Hematopoietic multipotent progenitor cell (in vitro differentiated cells): Measurements from ENCODE around the gene EPHB4. TPM values are rescaled to one million over a fixed set of nuclear protein-coding genes. Genes with fewer than 3 reads are reported as not detected.
"Not testable (repeated sequence)": the region's sequence is repeated elsewhere in the genome, so short reads cannot be mapped to it uniquely, and the experiment has no call there.

Source experiments
- DNase-seq, 3 donors: peaks; one replicate each; pipeline ENCODE4 v3.0.0-alpha.2; 2011 to 2015; ENCODE audit warnings: low read depth in 2 of 3, low spot score in 2 of 3
- total RNA-seq: library from RNA; depleted of rRNA; stranded (reverse); fragments of >200 nt; gene quantifications from one replicate; pipeline ENCODE4 v1.2.3, GENCODE V29; 2012

EPHB4 gene
- total RNA-seq, 1 donor: 20.5 TPM

GRCh38 chr7:100793806-100794660 is 33.3 kb downstream of the EPHB4 start:
- no peak for DNase-seq

- no peak for DNase-seq
Measured at GRCh38 chr7:100791881-100792666, 35.2 kb downstream of the EPHB4 start.

- DNase-seq: no peak
Measured at GRCh38 chr7:100789055-100789454, 38.3 kb downstream of the EPHB4 start.

GRCh38 chr7:100786323-100786722 is 41.0 kb downstream of the EPHB4 start:
- DNase-seq: no peak

- DNase-seq: peak in 1 of 3 donors; percentile 79
Measured at GRCh38 chr7:100785878-100786277, 41.4 kb downstream of the EPHB4 start.

- no peak for DNase-seq
Measured at GRCh38 chr7:100783804-100784203, 43.5 kb downstream of the EPHB4 start.

- DNase-seq: no peak
Measured at GRCh38 chr7:100781255-100781654, 46.1 kb downstream of the EPHB4 start.

GRCh38 chr7:100779359-100779758 is 48.0 kb downstream of the EPHB4 start:
- no peak for DNase-seq

- DNase-seq: no peak
Measured at GRCh38 chr7:100778061-100778621, 49.2 kb downstream of the EPHB4 start.

GRCh38 chr7:100773491-100773890 is 53.8 kb downstream of the EPHB4 start:
- no peak for DNase-seq

- no peak for DNase-seq
Measured at GRCh38 chr7:100768784-100769183, 58.5 kb downstream of the EPHB4 start.

GRCh38 chr7:100765250-100765649 is 62.1 kb downstream of the EPHB4 start:
- DNase-seq: no peak

- no peak for DNase-seq
Measured at GRCh38 chr7:100764841-100765240, 62.5 kb downstream of the EPHB4 start.

GRCh38 chr7:100763556-100764140 is 63.7 kb downstream of the EPHB4 start:
- no peak for DNase-seq

GRCh38 chr7:100762841-100763240 is 64.5 kb downstream of the EPHB4 start:
- not testable (repeated sequence) for DNase-seq

- no peak for DNase-seq
Measured at GRCh38 chr7:100759357-100760171, 67.8 kb downstream of the EPHB4 start.

GRCh38 chr7:100753750-100754149 is 73.6 kb downstream of the EPHB4 start:
- DNase-seq: no peak

GRCh38 chr7:100752994-100753393 is 74.3 kb downstream of the EPHB4 start:
- DNase-seq: no peak
